Measurements from ENCODE around the gene NAT16.

DNA sequence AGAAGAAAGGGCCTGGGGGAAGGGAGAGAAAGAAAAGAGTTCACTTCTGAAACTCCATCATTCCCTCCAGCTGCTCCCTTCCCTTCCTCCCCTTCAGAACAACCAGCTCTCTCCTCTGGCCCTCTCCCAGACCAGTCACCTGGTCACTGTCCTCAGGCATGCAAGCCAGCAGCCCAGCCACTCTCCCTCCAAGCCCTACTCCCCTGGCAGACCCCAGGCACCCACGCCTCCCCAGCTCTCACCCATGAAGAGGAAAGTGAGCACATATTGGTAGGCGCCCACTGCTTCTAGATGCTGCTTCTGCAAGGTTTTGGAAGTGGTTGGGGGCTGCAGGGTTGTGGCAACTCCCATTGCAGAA lies 20.4 kb upstream of the NAT16 start:
- TF ChIP-seq, protein P1, sequence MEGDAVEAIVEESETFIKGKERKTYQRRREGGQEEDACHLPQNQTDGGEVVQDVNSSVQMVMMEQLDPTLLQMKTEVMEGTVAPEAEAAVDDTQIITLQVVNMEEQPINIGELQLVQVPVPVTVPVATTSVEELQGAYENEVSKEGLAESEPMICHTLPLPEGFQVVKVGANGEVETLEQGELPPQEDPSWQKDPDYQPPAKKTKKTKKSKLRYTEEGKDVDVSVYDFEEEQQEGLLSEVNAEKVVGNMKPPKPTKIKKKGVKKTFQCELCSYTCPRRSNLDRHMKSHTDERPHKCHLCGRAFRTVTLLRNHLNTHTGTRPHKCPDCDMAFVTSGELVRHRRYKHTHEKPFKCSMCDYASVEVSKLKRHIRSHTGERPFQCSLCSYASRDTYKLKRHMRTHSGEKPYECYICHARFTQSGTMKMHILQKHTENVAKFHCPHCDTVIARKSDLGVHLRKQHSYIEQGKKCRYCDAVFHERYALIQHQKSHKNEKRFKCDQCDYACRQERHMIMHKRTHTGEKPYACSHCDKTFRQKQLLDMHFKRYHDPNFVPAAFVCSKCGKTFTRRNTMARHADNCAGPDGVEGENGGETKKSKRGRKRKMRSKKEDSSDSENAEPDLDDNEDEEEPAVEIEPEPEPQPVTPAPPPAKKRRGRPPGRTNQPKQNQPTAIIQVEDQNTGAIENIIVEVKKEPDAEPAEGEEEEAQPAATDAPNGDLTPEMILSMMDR (IDR thresholded peaks at IDR 0.05 in 8 of 11, conservative IDR thresholded peaks at IDR 0.05 in 3 of 11): no peak
- no peak for TF ChIP-seq POLR2A (IDR thresholded peaks at IDR 0.05)
